Measurements from ENCODE around the gene YWHAQ. TPM values are rescaled to one million over a fixed set of nuclear protein-coding genes. Genes with fewer than 3 reads are reported as not detected.

The YWHAQ gene
- total and polyA plus RNA-seq, 9 of the 15 experiments (the other 6 are each of a cell fraction or from before 2014, with no cell fraction given) = 63.1 to 359 (median 203) TPM

- TF ChIP-seq, protein P1, sequence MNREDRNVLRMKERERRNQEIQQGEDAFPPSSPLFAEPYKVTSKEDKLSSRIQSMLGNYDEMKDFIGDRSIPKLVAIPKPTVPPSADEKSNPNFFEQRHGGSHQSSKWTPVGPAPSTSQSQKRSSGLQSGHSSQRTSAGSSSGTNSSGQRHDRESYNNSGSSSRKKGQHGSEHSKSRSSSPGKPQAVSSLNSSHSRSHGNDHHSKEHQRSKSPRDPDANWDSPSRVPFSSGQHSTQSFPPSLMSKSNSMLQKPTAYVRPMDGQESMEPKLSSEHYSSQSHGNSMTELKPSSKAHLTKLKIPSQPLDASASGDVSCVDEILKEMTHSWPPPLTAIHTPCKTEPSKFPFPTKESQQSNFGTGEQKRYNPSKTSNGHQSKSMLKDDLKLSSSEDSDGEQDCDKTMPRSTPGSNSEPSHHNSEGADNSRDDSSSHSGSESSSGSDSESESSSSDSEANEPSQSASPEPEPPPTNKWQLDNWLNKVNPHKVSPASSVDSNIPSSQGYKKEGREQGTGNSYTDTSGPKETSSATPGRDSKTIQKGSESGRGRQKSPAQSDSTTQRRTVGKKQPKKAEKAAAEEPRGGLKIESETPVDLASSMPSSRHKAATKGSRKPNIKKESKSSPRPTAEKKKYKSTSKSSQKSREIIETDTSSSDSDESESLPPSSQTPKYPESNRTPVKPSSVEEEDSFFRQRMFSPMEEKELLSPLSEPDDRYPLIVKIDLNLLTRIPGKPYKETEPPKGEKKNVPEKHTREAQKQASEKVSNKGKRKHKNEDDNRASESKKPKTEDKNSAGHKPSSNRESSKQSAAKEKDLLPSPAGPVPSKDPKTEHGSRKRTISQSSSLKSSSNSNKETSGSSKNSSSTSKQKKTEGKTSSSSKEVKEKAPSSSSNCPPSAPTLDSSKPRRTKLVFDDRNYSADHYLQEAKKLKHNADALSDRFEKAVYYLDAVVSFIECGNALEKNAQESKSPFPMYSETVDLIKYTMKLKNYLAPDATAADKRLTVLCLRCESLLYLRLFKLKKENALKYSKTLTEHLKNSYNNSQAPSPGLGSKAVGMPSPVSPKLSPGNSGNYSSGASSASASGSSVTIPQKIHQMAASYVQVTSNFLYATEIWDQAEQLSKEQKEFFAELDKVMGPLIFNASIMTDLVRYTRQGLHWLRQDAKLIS (CRISPR knock-in tag; IDR thresholded peaks at IDR 0.05) = no peak
- peak; percentile 72 for TF ChIP-seq TAF9B (IDR thresholded peaks at IDR 0.05; ENCODE audit: partially characterized antibody)
- TF ChIP-seq L3MBTL2 (IDR thresholded peaks at IDR 0.05) = 0 out of 2 replicates have a peak, but pooled peaks have one; percentile 15
- TF ChIP-seq, protein P2, sequence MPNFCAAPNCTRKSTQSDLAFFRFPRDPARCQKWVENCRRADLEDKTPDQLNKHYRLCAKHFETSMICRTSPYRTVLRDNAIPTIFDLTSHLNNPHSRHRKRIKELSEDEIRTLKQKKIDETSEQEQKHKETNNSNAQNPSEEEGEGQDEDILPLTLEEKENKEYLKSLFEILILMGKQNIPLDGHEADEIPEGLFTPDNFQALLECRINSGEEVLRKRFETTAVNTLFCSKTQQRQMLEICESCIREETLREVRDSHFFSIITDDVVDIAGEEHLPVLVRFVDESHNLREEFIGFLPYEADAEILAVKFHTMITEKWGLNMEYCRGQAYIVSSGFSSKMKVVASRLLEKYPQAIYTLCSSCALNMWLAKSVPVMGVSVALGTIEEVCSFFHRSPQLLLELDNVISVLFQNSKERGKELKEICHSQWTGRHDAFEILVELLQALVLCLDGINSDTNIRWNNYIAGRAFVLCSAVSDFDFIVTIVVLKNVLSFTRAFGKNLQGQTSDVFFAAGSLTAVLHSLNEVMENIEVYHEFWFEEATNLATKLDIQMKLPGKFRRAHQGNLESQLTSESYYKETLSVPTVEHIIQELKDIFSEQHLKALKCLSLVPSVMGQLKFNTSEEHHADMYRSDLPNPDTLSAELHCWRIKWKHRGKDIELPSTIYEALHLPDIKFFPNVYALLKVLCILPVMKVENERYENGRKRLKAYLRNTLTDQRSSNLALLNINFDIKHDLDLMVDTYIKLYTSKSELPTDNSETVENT (CRISPR knock-in tag; IDR thresholded peaks at IDR 0.05) = no peak
- peak; percentile 56 for TF ChIP-seq USF2 (CRISPR knock-in tag; IDR thresholded peaks at IDR 0.05)
- no peak for TF ChIP-seq FOXK1 (CRISPR knock-in tag; IDR thresholded peaks at IDR 0.05; ENCODE audit: borderline replicate concordance)
- TF ChIP-seq FOSL1 (tag; conservative IDR thresholded peaks at IDR 0.05) = peak; percentile 66
- peak; percentile 88 for TF ChIP-seq ZSCAN32 (CRISPR knock-in tag; IDR thresholded peaks at IDR 0.05)
- TF ChIP-seq FOXJ2 (tag; IDR thresholded peaks at IDR 0.05) = 0 out of 2 replicates have a peak, but pooled peaks have one; percentile 63
- TF ChIP-seq HMG20B (CRISPR knock-in tag; IDR thresholded peaks at IDR 0.05) = no peak
- 0 out of 4 replicates have a peak, but pooled peaks of 1 of the 2 experiments have one; percentile 57 for TF ChIP-seq UBTF (IDR thresholded peaks at IDR 0.05; ENCODE audit: borderline replicate concordance in 1 of 2, low read depth in 2 of 2, low read length in 2 of 2)
- no peak for TF ChIP-seq HNRNPUL1 (IDR thresholded peaks at IDR 0.05; ENCODE audit: low read length)
- TF ChIP-seq CBFA2T2 (conservative IDR thresholded peaks at IDR 0.05) = peak; percentile 65
- peak; percentile 73; the same call in 1 of the 2 replicates for TF ChIP-seq LEF1 (IDR thresholded peaks at IDR 0.05)
- peak; percentile 67; the same call in 1 of the 2 replicates for TF ChIP-seq CTBP1 (IDR thresholded peaks at IDR 0.05; ENCODE audit: borderline replicate concordance)
- TF ChIP-seq MNT (conservative IDR thresholded peaks at IDR 0.05) = 0 out of 4 replicates have a peak, but pooled peaks of 1 of the 2 experiments have one; percentile 28
Observed at GRCh38 chr2:9638532-9638931, 7.7 kb upstream of the YWHAQ start (continued).

All from K562 (cell line).